Muscle layer of duodenum (tissue), 2 donors: Measurements from ENCODE around the gene AP5S1.

Experiments used
- H3K27ac ChIP-seq: one replicate; pipeline ENCODE4 v1.7.0; 2013; ENCODE audit warnings: mild to moderate bottlenecking, low read length
- H3K27me3 ChIP-seq: one replicate; pipeline ENCODE4 v1.7.0; 2013; ENCODE audit warnings: low read depth, mild to moderate bottlenecking, control low read depth, low read length
- H3K36me3 ChIP-seq, 2 donors: one replicate each; pipeline ENCODE4 v1.7.0; 2013; ENCODE audit warnings: low read length in 2 of 2, control low read depth in 1 of 2, mild to moderate bottlenecking in 1 of 2; ENCODE audit not compliant: insufficient read depth in 2 of 2, control insufficient read depth in 1 of 2
- H3K4me1 ChIP-seq, 2 donors: one replicate each; pipeline ENCODE4 v1.7.0; 2013; ENCODE audit warnings: low read length in 2 of 2, mild to moderate bottlenecking in 2 of 2, control low read depth in 1 of 2, moderate library complexity in 1 of 2; ENCODE audit not compliant: insufficient read depth in 2 of 2, control insufficient read depth in 1 of 2
- H3K4me3 ChIP-seq, 2 donors: one replicate each; pipeline ENCODE4 v1.7.0; 2013; ENCODE audit warnings: low read length in 2 of 2, low read depth in 1 of 2, mild to moderate bottlenecking in 1 of 2
- H3K9me3 ChIP-seq, 2 donors: one replicate each; pipeline ENCODE4 v1.7.0; 2013; ENCODE audit warnings: low read length in 2 of 2, control low read depth in 1 of 2, mild to moderate bottlenecking in 1 of 2; ENCODE audit not compliant: control insufficient read depth in 1 of 2
- donor health status: healthy.

Gene AP5S1

DNA sequence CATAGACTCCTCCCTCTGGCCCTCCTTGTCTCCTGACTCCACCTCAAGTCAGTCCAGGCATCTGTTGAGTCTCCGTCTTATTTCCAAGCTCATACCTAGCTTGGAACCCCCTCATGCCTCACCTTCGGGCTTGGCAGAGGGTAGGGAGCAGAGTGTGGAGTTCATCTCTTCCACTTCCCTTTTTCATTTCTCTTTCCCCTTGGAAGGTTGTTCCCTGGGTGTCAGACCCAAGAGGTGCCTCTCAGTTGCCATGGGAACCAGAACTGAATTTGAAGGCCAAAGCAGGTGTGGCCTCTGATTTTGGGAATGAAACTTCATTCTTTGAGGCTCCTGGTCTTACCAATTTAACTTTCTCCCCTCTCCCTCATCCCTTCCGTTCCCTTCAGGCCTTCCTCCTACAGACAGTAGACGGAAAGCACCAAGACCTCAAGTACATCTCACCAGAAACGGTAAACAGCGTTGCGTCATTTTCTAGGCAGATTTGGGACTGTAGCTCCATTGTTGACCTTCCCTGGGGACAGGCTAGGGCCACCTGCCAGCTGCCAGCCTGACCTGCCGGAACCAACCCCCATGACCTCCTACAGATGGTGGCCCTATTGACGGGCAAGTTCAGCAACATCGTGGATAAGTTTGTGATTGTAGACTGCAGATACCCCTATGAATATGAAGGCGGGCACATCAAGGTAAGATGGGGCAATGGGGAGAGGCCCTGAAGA lies 17.7 kb upstream of the AP5S1 start:
- no peak overlapping the region for H3K4me3 ChIP-seq
- peaks cover 34 to 44% of the 10 kb centered on the region in 2 donors for H3K36me3 ChIP-seq
- no peaks in the 10 kb centered on the region for H3K27me3 ChIP-seq
- H3K4me1 ChIP-seq = peaks cover 29 to 49% of the 10 kb centered on the region in 2 donors
- no peak overlapping the region for H3K27ac ChIP-seq
- H3K9me3 ChIP-seq = no peaks in the 10 kb centered on the region

DNA sequence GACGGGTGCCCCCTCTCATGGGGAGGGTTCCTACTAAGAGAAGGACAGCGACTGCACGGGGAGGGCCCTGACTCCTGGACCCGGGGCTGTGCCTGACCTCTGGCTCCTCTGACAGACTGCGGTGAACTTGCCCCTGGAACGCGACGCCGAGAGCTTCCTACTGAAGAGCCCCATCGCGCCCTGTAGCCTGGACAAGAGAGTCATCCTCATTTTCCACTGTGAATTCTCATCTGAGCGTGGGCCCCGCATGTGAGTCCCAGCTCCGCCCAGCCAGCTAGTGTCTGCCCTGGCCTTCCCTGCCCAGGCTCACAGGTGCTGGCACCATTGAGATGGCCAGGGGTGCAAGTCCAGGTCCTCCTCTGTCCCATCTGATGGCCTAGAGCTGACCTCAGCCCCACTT lies 17.1 kb upstream of the AP5S1 start:
- no peak overlapping the region for H3K27ac ChIP-seq

DNA sequence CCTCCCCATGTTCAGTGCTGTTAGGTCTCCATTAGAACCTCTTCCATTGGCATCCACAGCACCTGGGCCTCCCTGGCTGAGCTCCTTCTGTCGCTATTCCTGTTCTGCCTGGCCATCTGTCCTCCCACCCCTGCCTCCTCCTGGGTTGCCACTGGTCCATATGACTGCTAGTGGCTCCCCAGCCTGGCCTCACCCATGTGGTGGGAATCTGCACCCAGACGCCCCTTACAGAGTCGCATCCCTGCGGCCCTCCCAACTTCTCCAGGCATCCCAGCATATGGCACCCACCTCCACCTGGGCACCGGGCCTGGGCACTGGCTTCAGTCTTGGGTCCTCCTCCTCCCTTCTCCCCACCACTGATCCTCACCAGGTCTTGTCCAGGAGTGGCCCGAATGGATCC lies 16.5 kb upstream of the AP5S1 start:
- H3K4me1 ChIP-seq = peaks cover 24 to 47% of the 10 kb centered on the region in 2 donors
- no peaks in the 10 kb centered on the region for H3K9me3 ChIP-seq
- no peak overlapping the region for H3K4me3 ChIP-seq
- no peak overlapping the region for H3K27ac ChIP-seq
- no peaks in the 10 kb centered on the region for H3K27me3 ChIP-seq
- peaks cover 34 to 44% of the 10 kb centered on the region in 2 donors for H3K36me3 ChIP-seq

More for the DNA sequence above, 17.1 kb upstream of the AP5S1 start:
- no peaks in the 10 kb centered on the region for H3K9me3 ChIP-seq
- H3K36me3 ChIP-seq = peaks cover 34 to 44% of the 10 kb centered on the region in 2 donors
- peaks cover 27 to 49% of the 10 kb centered on the region in 2 donors for H3K4me1 ChIP-seq
- no peaks in the 10 kb centered on the region for H3K27me3 ChIP-seq
- H3K4me3 ChIP-seq = no peak overlapping the region

DNA sequence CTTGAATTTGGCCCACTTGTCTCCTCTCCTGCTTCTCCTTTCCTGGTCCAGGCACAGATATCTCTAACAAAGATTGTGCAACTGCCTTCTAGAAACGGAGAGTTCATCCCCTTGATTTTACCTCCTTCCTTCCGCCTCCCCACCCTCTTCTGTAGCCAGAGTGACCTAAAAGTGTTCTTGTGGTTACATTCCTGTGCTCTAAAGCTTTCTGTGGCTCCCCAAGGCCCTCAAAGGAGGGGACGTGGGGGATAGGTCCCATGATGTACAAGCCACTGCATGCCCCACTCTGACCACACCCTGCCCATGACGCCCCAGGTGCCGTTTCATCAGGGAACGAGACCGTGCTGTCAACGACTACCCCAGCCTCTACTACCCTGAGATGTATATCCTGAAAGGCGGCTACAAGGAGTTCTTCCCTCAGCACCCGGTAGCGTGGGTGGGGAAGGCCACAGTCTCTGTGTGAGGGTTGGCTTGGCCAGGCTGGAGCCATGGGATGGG lies 16.0 kb upstream of the AP5S1 start:
- Histone ChIP-seq H3K4me1 (peaks cover 20 to 43% of the 10 kb centered on the region in 2 donors), H3K4me3 (no peak overlapping the region), H3K36me3 (peaks cover 34 to 44% of the 10 kb centered on the region in 2 donors), H3K9me3 (no peaks in the 10 kb centered on the region), H3K27ac (no peak overlapping the region), H3K27me3 (no peaks in the 10 kb centered on the region)

DNA sequence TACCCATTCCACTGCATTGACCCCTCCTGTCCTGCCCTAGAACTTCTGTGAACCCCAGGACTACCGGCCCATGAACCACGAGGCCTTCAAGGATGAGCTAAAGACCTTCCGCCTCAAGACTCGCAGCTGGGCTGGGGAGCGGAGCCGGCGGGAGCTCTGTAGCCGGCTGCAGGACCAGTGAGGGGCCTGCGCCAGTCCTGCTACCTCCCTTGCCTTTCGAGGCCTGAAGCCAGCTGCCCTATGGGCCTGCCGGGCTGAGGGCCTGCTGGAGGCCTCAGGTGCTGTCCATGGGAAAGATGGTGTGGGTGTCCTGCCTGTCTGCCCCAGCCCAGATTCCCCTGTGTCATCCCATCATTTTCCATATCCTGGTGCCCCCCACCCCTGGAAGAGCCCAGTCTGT lies 15.6 kb upstream of the AP5S1 start:
- Histone ChIP-seq H3K4me1 (peaks cover 20 to 38% of the 10 kb centered on the region in 2 donors), H3K36me3 (peaks cover 34 to 44% of the 10 kb centered on the region in 2 donors), H3K4me3 (no peak overlapping the region), H3K9me3 (no peaks in the 10 kb centered on the region), H3K27me3 (no peaks in the 10 kb centered on the region), H3K27ac (no peak overlapping the region)

DNA sequence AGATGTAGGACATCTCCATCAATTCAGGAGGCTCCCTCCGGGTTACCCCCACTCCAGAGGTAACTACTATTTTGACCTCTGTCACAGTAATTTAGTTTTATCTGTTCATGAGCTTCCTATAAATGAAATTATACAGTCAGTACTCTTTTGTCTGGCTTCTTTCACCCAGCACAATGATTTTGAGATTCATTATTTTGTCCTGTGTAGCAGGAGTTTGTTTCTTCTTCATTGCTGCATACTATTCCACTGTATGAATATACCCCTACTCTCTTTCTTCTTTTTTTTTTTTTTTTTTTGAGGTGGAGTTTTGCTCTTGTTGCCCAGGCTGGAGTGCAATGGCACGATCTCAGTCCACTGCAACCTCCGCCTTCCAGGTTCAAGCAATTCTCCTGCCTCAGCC lies 11.8 kb upstream of the AP5S1 start:
- Histone ChIP-seq H3K4me3 (peak overlapping the region; percentile 31 to 38), H3K27me3 (no peaks in the 10 kb centered on the region), H3K4me1 (peaks cover 26 to 50% of the 10 kb centered on the region in 2 donors)

DNA sequence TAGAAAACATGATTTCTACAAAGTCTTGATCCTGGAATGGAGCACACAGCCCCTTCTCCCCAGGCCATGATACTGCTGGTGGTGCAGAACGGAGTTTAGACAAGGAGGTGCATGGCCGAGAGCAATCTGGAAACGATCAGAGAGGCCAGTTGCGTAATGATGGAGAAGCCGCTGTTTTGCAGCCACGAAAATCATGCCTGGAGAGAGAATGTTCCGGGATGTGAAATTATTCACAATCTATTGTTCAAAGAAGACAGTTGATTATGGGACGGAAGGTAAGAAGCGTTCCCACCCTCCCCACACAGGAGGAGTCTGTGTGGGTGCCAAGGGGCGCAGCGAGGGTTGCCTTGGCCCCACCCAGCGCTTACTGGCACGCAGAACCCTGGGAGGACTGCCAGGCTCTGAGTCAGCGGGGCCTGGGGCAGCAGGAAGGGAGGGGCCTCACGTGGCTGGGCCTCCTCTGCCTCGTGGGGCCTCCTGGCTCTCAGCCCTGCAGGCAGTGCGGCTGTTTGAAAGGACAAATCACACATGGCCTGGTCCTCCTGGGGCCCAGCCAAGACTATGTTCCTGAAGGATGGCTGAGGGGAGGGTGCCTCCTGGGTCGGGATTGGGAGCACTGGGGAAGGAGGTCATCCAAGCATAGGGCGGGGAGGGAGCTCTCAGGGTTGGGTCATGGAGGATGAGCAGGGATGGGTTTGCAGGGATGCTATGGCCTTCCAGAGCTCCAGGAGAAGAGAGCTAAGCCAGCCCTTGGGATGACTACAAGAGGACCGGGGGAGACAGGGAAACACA lies 8.7 kb upstream of the AP5S1 start:
- H3K36me3 ChIP-seq = no peaks in the 10 kb centered on the region
- peaks cover 19 to 37% of the 10 kb centered on the region in 2 donors for H3K4me1 ChIP-seq
- no peaks in the 10 kb centered on the region for H3K9me3 ChIP-seq
- H3K27ac ChIP-seq = peak overlapping the region; percentile 97
- H3K27me3 ChIP-seq = no peaks in the 10 kb centered on the region
- peak overlapping the region; percentile 46 to 63 for H3K4me3 ChIP-seq

More for the DNA sequence above, 11.8 kb upstream of the AP5S1 start:
- Histone ChIP-seq H3K27ac (peak overlapping the region; percentile 96), H3K9me3 (no peaks in the 10 kb centered on the region), H3K36me3 (peaks cover 9 to 17% of the 10 kb centered on the region in 2 donors)

DNA sequence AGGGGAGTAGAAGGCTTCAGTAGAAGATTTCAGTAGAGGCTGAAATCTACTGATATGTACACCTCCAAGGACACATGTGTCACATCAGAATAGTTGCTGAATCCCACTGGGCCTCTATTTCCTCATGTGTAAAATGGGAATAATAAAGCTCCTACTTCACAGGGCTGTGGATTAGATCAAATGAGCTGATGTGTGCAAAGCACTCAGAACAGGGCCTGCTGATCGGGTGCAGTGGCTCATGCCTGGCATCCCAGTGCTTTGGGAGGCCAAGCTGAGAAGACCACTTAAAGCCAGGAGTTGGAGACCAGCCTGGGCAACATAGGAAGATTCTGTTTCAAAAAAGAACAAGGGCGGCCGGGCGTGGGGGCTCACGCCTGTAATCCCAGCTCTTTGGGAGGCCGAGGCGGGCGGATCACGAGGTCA lies 8.1 kb upstream of the AP5S1 start:
- H3K27me3 ChIP-seq = no peaks in the 10 kb centered on the region
- H3K9me3 ChIP-seq = no peaks in the 10 kb centered on the region
- peak overlapping the region in 1 of 2 donors; percentile 46 for H3K4me3 ChIP-seq
- H3K4me1 ChIP-seq = peaks cover 13 to 31% of the 10 kb centered on the region in 2 donors
- no peaks in the 10 kb centered on the region for H3K36me3 ChIP-seq
- peak overlapping the region; percentile 73 for H3K27ac ChIP-seq

DNA sequence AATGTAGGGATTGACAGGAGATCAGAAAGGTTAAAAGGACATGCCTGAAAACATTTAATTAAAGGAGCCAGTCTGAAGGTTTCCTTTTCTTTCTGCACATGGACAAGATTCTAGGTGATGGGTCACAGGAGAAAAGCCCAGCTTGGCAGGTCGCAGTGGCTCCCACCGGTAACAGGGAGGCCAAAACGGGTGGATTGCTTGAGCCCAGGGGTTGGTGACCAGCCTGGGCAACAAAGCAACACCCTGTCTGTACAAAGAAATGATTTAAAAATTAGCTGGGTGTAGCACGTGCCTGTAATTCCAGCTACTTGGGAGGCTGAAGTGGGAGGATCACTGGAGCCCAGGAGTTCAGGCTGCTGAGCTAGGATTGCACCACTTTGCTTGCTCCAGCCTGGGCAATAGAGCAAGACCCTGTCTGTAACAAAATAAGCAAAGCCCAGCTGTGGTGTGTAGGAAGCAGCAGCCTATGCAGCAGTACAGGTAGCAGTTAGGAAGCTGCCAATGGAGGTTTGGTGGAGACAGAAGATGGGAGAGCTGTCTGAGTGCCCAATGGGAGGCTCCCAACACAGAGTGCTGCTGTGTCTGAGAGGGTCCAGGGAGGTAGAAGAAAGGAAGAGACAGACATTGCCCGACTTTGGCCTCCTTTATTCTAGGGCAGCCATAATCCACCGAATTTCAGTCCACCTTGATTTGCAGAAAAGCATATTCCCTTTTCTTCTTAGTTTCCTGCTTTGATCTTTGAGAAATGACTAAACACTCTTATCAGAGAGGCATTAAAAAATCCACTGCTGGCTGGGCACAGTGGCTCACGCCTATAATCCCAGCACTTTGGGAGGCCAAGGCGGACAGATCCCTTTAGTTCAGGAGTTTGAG lies 7.1 kb upstream of the AP5S1 start:
- Histone ChIP-seq H3K36me3 (no peaks in the 10 kb centered on the region), H3K27me3 (no peaks in the 10 kb centered on the region), H3K4me3 (no peak overlapping the region), H3K27ac (peak overlapping the region; percentile 27), H3K4me1 (peaks cover 6 to 25% of the 10 kb centered on the region in 2 donors), H3K9me3 (no peaks in the 10 kb centered on the region)

DNA sequence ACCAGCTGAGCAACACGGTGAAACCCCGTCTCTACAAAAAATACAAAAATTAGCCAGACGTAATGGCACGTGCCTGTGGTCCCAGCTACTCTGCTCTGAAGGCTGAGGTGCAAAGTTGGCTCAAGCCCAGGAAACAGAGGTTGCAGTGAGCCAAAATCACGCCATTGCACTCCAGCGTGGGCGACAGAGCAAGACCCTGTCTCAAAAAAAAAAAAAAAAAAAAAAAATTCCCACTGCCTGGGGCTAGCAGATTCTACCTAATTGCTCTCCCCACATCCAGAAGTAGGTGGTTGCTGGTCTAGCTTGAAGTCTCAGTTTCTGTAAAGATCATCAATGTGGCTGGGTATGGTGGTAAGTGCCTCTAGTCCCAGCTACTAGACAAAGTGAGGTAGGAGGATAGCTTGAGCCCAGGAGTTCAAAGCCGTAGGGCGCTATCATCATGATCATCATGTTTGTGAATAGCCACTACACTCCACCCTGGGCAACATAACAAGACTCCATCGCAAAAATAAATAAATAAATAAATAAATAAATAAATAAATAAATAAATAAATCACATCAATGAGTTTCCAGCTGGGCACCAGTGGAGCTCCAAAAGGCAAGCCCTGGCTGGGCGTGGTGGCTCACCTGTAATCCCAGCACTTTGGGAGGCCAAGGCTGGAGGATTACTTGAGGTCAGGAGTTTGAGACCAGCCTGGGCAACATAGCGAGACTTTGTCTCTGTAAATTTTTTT lies 6.3 kb upstream of the AP5S1 start:
- H3K4me1 ChIP-seq = peaks cover 6 to 29% of the 10 kb centered on the region in 2 donors
- no peak overlapping the region for H3K4me3 ChIP-seq
- H3K36me3 ChIP-seq = no peaks in the 10 kb centered on the region
- H3K27me3 ChIP-seq = no peaks in the 10 kb centered on the region
- H3K9me3 ChIP-seq = no peaks in the 10 kb centered on the region
- H3K27ac ChIP-seq = no peak overlapping the region
